GM12892 (cell line): Measurements from ENCODE around the gene SLC25A29.

Experiments used
- POLR2A ChIP-seq: IDR thresholded peaks from 2 replicates; pipeline ENCODE4 v1.6.1; 2011; ENCODE audit warnings: low read depth, low read length, control low read depth
- POLR2AphosphoS5 ChIP-seq: IDR thresholded peaks from 2 replicates; pipeline ENCODE4 v1.6.1; 2011; ENCODE audit warnings: low read depth, low read length, control low read depth
- TAF1 ChIP-seq: IDR thresholded peaks from 2 replicates; pipeline ENCODE4 v1.6.1; 2011; ENCODE audit warnings: low read depth, mild to moderate bottlenecking, control low read depth, low read length, borderline replicate concordance

- no peak for TF ChIP-seq POLR2A
- no peak for TF ChIP-seq POLR2AphosphoS5
- TF ChIP-seq TAF1: no peak
Measured at GRCh38 chr14:100307766-100308426, 1.7 kb upstream of the SLC25A29 start.
